AG04450 (cell line): Measurements from ENCODE around the gene ZEB2. TPM values are rescaled to one million over a fixed set of nuclear protein-coding genes. Genes with fewer than 3 reads are reported as not detected.

Experiments
- CTCF ChIA-PET: fragments of 300-600, 350-600 bp; formaldehyde crosslinking; extraction: SDS; loops from one replicate; lab custom pipeline; 2022; ENCODE audit warnings: antibody characterized with exemption, inconsistent platforms; lab: Charles Lee
- POLR2A ChIA-PET: fragments of 350-600 bp; formaldehyde crosslinking; extraction: SDS; loops from one replicate; lab custom pipeline; 2021; ENCODE audit warnings: antibody characterized with exemption, inconsistent platforms; lab: Yijun Ruan, JAX
- DNase-seq: peaks from one replicate; pipeline ENCODE4 v3.0.0-alpha.2; 2011; ENCODE audit warnings: low read depth, low spot score
- H3K27ac ChIP-seq: one replicate; pipeline ENCODE4 v1.5.1; 2012; ENCODE audit warnings: low read depth, low read length, control low read depth
- H3K27me3 ChIP-seq: one replicate; pipeline ENCODE4 v1.6.0; 2012; ENCODE audit warnings: low read length; ENCODE audit not compliant: control insufficient read depth, insufficient read depth
- H3K4me3 ChIP-seq: 2 replicates; pipeline ENCODE4 v1.5.1; 2011; ENCODE audit warnings: mild to moderate bottlenecking, low read depth, low read length, control low read depth
- H3K9me3 ChIP-seq: 2 replicates; pipeline ENCODE4 v1.5.1; 2012; ENCODE audit warnings: low read length; ENCODE audit not compliant: control insufficient read depth, insufficient read depth
- CTCF ChIP-seq: IDR thresholded peaks from 2 replicates; pipeline ENCODE4 v1.5.1; 2011; ENCODE audit warnings: low read depth, low read length, control low read depth, inconsistent platforms
- polyA plus RNA-seq: library from polyadenylated mRNA; depleted of rRNA; stranded (reverse); fragments of >200 nt; gene quantifications from 2 replicates; pipeline ENCODE4 v1.2.3, GENCODE V29; 2011

Gene ZEB2
- polyA plus RNA-seq, 1 experiment = 41.7 TPM

- TF ChIP-seq CTCF = no peak
- DNase-seq = no peak
- POLR2A ChIA-PET = no interaction called here
- H3K9me3 ChIP-seq = no peaks in the 10 kb centered on the region
- CTCF ChIA-PET = no interaction called here
- no peak overlapping the region for H3K27ac ChIP-seq
- no peak overlapping the region for H3K4me3 ChIP-seq
- H3K27me3 ChIP-seq = no peaks in the 10 kb centered on the region
These were observed 13.3 kb upstream of the ZEB2 start for GRCh38 chr2:144533221-144533620.

DNA sequence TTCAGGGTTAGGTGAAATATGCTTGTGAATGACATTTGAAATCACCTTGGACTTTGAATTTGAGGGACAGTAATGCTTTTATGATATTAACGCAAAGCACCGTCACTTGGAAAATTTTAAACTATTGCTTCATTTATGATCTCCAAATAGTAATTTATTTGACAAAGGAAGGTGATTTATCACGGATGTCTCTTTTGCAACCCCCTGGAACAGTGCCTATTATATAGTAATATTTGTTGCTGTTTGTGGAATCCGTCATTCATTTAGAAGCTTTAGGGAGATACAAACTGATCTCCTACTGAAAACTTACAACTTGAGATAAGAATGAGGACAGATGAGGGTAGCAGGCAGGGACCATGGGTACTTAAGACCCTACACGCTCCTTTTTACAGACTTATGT is 10.7 kb upstream of the ZEB2 start:
- POLR2A ChIA-PET = no interaction called here

DNA sequence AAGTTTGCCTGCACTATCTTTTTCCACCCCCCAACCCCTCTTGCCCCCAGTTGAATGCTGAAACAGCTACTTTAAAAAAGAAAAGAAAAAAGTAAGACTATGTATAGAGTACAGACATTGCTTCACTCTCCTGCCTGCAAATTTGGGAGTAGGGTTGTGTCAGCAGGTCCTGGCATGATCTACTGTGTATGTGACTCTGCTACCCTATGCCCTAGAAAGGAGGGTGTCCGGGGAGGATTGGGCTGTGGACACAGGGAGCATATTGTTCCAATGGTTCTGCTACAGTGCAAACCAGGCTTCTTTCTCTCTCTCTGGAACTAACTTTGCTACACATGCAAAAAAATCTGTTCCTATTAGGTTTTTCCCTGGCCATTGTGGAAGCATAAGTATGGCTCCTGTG is 9.9 kb upstream of the ZEB2 start:
- H3K4me3 ChIP-seq = no peak overlapping the region
- H3K9me3 ChIP-seq = no peaks in the 10 kb centered on the region
- DNase-seq = no peak
- TF ChIP-seq CTCF = no peak
- no peak overlapping the region for H3K27ac ChIP-seq
- H3K27me3 ChIP-seq = no peaks in the 10 kb centered on the region
- ChIA-PET CTCF (interaction anchor here (0.6 to 1.6 kb wide), 2 partner anchors 591 to 1223 kb away, joined by 3 to 5 read pairs; no protein-coding TSS in a partner anchor), POLR2A (no interaction called here)

More for the DNA sequence above, 10.7 kb upstream of the ZEB2 start:
- H3K4me3 ChIP-seq = no peak overlapping the region
- no peak for TF ChIP-seq CTCF
- CTCF ChIA-PET = interaction anchor here (1.6 kb wide), 1 partner anchor 1222 kb away, joined by 3 read pairs; no protein-coding TSS in a partner anchor
- H3K9me3 ChIP-seq = no peaks in the 10 kb centered on the region
- DNase-seq = no peak
- no peaks in the 10 kb centered on the region for H3K27me3 ChIP-seq
- H3K27ac ChIP-seq = no peak overlapping the region

GRCh38 chr2:144528108-144528507 is 8.2 kb upstream of the ZEB2 start:
- no peak overlapping the region for H3K27ac ChIP-seq
- POLR2A ChIA-PET = no interaction called here

DNA sequence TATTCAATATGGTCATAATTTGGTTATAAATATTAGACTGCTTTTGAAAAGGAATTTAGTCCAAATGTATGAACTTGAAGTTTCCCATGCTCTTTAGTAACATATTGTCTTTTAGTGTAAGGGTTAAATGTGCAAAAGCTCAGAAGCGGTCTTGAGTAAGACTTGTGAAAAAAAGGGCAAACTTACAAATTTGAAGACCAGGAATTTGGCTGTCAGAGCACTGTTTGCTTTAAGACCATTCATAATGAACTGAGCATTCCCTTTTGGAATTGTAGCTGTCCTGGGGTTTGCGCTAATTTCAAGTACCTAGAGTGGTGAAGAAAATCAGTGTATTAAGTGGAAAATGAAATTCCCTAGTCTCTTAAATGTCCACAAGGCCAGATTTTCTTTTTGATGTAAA is 6.9 kb upstream of the ZEB2 start:
- no peaks in the 10 kb centered on the region for H3K27me3 ChIP-seq
- no peak overlapping the region for H3K27ac ChIP-seq
- ChIA-PET CTCF (no interaction called here), POLR2A (no interaction called here)
- H3K4me3 ChIP-seq = no peak overlapping the region
- DNase-seq = no peak
- no peaks in the 10 kb centered on the region for H3K9me3 ChIP-seq
- TF ChIP-seq CTCF = no peak

More at GRCh38 chr2:144528108-144528507, 8.2 kb upstream of the ZEB2 start:
- Histone ChIP-seq H3K9me3 (no peaks in the 10 kb centered on the region), H3K4me3 (no peak overlapping the region), H3K27me3 (no peaks in the 10 kb centered on the region)
- no peak for TF ChIP-seq CTCF
- DNase-seq = no peak
- CTCF ChIA-PET = no interaction called here
